IPS-20b (cell line): ENCODE data around the gene AMER3.

Experiments used
- H3K27ac ChIP-seq: one replicate; pipeline ENCODE4 v1.5.1; 2013; ENCODE audit warnings: low read length
- H3K27me3 ChIP-seq: 2 replicates; pipeline ENCODE4 v1.6.1; 2013; ENCODE audit warnings: mild to moderate bottlenecking, low read length, inconsistent platforms; ENCODE audit not compliant: insufficient read depth
- H3K36me3 ChIP-seq: 2 replicates; pipeline ENCODE4 v1.6.1; 2013; ENCODE audit warnings: low read depth, mild to moderate bottlenecking, inconsistent platforms, low read length, moderate library complexity; ENCODE audit not compliant: insufficient read depth
- H3K4me1 ChIP-seq: 2 replicates; pipeline ENCODE4 v1.6.1; 2013; ENCODE audit warnings: mild to moderate bottlenecking, control low read depth, inconsistent platforms, low read length, moderate library complexity; ENCODE audit not compliant: insufficient read depth
- H3K4me3 ChIP-seq: 2 replicates; pipeline ENCODE4 v1.5.1; 2013; ENCODE audit warnings: mild to moderate bottlenecking, low read length, inconsistent platforms
- H3K9ac ChIP-seq: 2 replicates; pipeline ENCODE4 v1.6.1; 2013; ENCODE audit warnings: low read depth, mild to moderate bottlenecking, inconsistent platforms, low read length, moderate library complexity
- H3K9me3 ChIP-seq: 2 replicates; pipeline ENCODE4 v1.6.1; 2013; ENCODE audit warnings: mild to moderate bottlenecking, low read depth, low read length, inconsistent platforms; ENCODE audit not compliant: insufficient read depth

The AMER3 gene

DNA sequence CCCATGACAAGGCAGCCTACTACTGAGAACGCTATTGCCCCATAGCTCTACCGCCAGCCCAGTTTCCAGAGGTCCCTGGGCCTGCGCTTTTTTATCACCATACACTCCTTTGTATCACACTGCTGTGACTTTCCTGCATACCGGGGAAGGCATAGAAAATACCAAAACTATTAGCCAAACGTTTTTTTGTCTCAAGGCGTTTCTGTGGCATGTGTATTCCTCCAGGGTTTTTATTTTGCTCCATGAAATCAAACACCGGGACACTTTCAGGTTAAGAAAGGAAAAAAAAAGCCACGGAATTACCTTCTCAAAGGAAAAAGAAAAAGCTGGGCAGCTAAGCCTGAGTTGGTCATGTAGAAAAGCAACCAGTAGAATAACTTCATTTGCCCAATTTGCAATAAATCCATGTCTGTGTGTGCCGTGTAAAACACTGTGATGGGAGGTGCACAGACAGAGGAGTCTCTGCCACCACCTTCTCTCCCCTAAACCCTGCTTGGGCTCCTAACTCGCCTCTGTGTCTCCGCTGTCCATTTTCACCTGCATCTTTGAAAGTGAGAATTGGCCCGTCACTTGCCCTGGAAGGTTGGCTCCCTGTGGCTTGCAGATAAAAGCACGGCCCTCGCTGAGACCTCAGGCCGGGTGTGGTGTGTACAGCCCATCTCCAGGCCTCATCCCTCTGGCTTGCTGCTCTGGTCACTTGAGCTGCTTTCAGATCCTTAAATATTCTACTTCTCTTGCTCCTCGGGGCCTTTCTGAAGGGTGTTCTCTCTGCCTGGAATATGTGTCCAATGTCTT is 1.7 kb downstream of the AMER3 start:
- Histone ChIP-seq H3K27ac (no peak overlapping the region), H3K4me1 (no peaks in the 10 kb centered on the region), H3K36me3 (no peaks in the 10 kb centered on the region), H3K27me3 (peaks cover 59% of the 10 kb centered on the region), H3K9ac (no peak overlapping the region), H3K4me3 (peak overlapping the region; percentile 73), H3K9me3 (no peaks in the 10 kb centered on the region)

DNA sequence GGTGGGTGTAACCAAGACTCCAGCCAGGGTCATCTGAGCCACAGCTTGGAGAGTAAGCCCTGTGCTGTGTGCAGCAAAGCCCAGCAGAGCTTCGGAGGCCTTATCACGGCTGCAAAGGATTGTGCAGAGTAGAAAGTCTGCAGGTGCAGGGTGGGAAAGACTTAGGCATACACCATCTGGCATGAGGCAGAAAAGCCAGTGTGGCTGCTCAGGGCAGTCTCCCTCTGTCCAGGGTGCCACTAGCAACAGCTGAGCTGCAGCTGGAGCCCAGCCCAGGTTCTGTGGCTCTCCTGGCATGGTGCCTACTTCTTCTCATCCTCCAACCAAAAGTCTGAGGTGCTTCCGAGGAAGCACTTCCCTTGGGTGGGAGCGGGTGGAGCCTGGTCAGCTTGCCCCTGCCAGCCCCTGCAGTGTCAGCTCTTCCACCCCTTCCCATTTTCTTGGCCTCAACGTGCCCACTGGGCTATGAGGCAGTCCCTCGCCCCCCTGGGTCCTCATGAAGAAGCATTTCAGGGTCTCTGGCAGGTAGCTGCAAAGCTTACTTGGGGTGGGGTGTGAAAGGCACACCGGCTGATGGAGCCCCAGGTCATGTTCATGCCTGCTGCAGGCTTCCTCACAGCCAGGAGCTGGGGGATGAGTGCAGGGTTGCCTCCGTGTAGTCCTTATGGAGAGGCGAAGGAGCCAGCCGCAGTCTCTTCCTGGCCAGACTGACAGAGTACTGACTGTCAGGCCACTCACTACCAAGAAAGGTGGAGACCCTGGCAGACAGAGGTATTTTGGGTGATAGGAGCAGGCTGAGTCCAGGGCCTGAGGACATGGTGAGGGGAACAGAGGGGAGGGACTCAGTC is 4.8 kb downstream of the AMER3 start:
- Histone ChIP-seq H3K27ac (no peak overlapping the region), H3K4me1 (no peaks in the 10 kb centered on the region), H3K9me3 (no peaks in the 10 kb centered on the region), H3K36me3 (no peaks in the 10 kb centered on the region), H3K27me3 (peaks cover 36% of the 10 kb centered on the region), H3K9ac (no peak overlapping the region), H3K4me3 (no peak overlapping the region)

DNA sequence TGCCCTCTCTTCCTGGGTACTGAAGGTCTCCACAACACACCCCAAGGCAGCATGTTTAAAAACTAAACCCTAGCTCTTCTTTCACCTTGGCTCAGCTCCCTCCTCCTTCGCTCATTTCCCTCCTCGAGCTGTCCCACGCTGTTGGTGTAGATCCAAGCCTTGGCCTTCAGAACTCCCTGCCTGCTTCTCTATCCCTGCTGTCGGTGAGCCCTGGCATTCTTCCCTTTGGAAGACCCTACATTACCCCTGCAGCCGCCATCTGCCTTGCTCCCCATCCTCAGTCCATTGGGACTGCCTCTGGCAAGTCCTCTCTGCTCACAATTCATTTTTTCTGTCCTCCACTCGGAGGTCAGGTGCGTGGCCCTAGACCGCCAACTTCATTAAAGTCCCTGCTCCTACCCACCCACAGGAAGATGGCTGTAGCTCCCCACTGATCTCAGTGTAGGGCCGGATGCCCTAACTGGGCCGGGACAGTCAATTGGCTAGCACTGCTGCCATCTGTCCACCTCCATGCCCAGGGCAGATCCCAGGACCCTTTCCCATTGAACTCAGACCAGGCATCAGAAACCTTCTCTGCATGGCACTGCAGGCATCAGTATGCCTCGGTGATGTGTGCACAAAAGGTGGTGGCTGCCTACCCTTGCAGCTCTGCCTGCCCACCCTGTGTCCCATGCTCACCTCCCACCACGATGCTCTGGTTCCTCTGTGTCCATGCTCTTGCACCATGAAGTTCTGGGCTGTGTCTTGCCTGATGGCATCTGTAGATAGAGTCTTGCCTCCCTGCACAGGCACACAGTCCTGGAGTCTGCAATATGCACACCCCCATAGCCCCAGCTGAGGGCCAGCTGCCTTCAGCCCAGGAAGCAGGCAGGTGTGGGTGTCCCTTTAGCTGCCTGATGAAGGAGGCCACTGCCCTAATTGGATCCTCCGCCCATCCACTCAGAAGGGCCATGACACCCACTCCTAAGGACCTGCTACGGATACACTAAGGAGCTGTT is 5.7 kb downstream of the AMER3 start:
- H3K27ac ChIP-seq: no peak overlapping the region
- no peak overlapping the region for H3K9ac ChIP-seq
- no peaks in the 10 kb centered on the region for H3K36me3 ChIP-seq
- no peaks in the 10 kb centered on the region for H3K4me1 ChIP-seq
- H3K27me3 ChIP-seq: peaks cover 29% of the 10 kb centered on the region
- H3K9me3 ChIP-seq: no peaks in the 10 kb centered on the region
- no peak overlapping the region for H3K4me3 ChIP-seq

DNA sequence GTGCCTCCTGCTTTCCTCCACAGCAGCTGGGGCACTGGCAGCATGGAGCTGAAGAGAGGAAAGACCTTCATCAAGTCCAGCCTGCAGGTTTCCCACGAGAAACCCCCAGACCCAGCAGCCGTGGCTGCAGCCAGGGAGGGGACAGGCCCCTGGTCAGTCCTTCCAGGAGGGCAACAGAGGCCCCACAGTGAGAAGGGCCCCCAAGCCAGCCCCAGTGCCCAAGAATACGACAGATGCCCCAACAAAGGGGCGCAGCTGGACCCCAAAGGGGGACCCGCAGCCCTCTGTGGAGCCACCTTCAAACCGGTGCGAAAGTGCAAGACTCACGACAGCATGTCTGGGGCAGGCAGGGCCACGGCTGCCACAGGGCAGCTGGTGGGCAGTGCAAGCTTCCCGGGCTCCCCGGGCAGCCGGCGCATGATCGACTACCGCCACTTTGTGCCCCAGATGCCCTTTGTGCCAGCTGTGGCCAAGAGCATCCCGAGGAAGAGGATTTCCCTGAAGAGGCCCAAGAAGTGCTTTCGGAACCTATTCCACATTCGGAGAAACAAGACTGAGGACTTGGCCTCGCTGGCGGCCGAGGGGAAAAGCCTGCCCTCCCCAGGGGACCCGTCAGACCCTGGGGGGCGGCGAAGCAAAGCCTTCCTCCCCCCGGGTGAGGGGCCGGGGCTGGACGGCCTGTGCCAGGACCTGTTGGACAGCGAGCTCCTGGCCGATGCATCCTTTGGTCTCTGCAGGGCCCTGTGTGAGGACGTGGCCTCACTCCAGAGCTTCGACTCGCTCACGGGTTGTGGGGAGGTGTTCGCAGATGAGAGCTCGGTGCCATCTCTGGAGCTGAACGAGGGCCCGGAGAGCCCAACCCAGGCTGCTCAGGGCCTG is 6.9 kb downstream of the AMER3 start:
- Histone ChIP-seq H3K27ac (no peak overlapping the region), H3K4me1 (no peaks in the 10 kb centered on the region), H3K4me3 (no peak overlapping the region), H3K36me3 (no peaks in the 10 kb centered on the region), H3K27me3 (peaks cover 18% of the 10 kb centered on the region), H3K9me3 (no peaks in the 10 kb centered on the region), H3K9ac (no peak overlapping the region)

DNA sequence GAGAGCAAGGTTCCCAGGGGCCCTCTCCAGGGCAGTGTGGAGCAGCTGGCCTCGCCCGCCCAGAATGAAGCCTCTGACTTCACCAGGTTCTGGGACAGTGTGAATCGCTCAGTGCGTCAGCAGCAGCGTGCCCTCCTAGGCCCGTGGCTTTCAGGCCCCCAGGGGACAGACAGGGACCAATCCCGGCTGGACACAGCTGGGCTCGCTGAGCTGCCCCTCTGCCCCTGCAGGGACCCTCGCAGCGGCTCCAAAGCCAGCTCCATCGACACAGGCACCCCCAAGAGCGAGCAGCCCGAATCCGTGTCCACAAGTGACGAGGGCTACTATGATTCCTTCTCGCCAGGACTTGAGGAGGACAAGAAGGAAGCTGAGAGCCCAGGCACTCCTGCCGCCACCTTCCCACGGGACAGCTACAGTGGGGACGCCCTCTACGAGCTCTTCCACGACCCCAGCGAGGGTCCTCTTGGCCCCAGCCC is 7.6 kb downstream of the AMER3 start:
- Histone ChIP-seq H3K27me3 (peaks cover 12% of the 10 kb centered on the region), H3K27ac (no peak overlapping the region), H3K4me3 (no peak overlapping the region), H3K9me3 (no peaks in the 10 kb centered on the region), H3K36me3 (no peaks in the 10 kb centered on the region), H3K4me1 (no peaks in the 10 kb centered on the region), H3K9ac (no peak overlapping the region)

DNA sequence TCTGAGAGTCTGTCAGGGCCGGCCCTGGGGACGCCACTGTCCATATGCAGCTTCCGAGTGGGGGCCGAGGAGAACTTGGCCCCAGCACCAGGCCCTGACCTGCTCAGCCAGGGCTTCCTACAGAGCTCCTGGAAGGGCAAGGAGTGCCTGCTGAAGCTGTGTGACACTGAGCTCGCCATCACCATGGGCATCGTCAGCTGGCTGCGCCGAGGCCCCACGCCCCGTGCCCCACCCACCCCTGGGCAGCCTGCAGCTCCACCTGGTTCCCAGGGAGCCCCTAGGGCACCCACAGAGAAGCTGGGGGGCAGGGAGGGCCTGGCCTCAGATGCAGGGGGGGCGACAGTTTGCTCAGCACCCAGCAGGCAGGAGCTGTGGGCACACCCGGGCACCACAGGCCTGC is 8.1 kb downstream of the AMER3 start:
- Histone ChIP-seq H3K36me3 (no peaks in the 10 kb centered on the region), H3K9ac (no peak overlapping the region), H3K27ac (no peak overlapping the region), H3K4me3 (no peak overlapping the region), H3K9me3 (no peaks in the 10 kb centered on the region), H3K4me1 (no peaks in the 10 kb centered on the region), H3K27me3 (peaks cover 7% of the 10 kb centered on the region)

DNA sequence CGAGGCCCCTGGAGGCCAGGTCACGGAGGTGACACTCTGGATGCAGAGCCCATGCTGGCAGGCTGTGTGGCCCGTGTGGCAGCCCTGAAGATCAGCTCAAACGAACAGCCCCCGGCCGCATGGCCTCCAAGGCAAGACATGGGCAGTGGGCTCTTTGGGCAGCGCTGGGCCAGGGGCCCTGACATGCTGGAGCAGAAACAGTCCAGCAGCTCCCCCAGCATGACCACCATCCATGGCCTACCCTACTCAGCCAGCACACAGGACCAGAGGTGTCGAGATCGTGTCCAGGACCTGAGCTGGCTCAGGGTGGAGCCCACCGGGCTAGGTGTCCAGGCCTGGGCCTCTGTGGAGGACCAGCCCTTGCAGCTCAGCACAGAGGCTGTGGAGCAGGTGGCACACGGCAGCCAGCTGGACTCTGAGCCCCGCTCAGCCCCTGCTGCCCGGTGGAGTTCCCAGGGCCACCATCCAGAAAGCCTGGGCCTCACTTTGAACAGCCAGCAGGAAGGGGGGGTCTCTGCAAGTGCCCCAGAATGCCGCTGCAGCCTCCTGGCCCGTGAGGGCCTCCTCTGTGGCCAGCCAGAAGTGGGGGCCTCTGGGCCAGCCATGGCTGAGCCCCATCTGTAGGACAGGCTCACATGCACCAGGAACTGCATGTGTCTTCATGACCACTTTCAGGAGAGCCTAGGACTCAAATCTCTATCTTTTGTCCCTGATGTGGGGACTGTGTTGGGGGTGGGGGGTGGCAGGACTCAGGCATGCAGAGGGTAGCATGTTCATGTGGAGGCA is 8.9 kb downstream of the AMER3 start:
- no peak overlapping the region for H3K9ac ChIP-seq
- H3K9me3 ChIP-seq: no peaks in the 10 kb centered on the region
- H3K27ac ChIP-seq: no peak overlapping the region
- H3K4me3 ChIP-seq: no peak overlapping the region
- no peaks in the 10 kb centered on the region; the same call in 1 of the 2 replicates for H3K27me3 ChIP-seq
- H3K36me3 ChIP-seq: no peaks in the 10 kb centered on the region
- H3K4me1 ChIP-seq: no peaks in the 10 kb centered on the region

DNA sequence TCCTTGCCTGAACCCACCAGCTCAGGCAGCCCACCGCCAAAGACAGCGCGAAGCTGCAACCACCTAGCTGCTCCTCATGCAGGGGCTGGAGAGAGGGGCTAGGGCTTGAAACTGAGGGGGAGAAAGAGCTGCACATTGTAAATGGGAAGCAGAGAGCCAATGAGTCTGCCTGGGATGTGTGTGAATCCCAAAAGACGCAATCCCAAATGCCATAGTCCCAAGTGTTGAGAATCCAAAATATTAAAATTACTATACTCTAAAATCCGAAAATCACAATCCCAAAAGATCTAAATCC is 9.4 kb downstream of the AMER3 start:
- H3K27me3 ChIP-seq: no peaks in the 10 kb centered on the region; the same call in 1 of the 2 replicates
- H3K27ac ChIP-seq: no peak overlapping the region
- no peaks in the 10 kb centered on the region for H3K36me3 ChIP-seq
- no peaks in the 10 kb centered on the region for H3K4me1 ChIP-seq
- no peaks in the 10 kb centered on the region for H3K9me3 ChIP-seq
- H3K9ac ChIP-seq: no peak overlapping the region
- no peak overlapping the region for H3K4me3 ChIP-seq

DNA sequence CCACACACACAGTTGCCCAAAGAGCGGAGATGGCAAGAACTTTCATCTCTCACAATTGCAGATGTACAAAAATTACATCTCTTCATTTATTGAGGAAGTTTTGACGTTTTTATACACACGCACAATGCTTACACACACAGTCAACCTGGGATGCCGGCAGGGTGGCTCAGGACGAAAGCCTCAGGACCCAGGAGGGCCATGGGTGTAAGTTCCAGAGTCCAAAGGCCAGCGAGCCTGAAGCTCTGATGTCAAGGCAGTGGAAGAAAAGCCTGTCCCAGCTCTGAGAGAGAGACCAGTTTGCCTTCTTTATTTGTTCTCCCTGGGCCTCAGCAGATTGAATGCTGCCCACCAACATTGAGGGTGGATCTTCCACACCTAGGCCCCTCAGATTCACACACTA is 10.1 kb downstream of the AMER3 start:
- H3K9me3 ChIP-seq: no peaks in the 10 kb centered on the region
- H3K27me3 ChIP-seq: no peaks in the 10 kb centered on the region; the same call in 1 of the 2 replicates
- H3K27ac ChIP-seq: no peak overlapping the region
- H3K4me3 ChIP-seq: no peak overlapping the region
- no peak overlapping the region for H3K9ac ChIP-seq
- H3K36me3 ChIP-seq: no peaks in the 10 kb centered on the region
- H3K4me1 ChIP-seq: no peaks in the 10 kb centered on the region

DNA sequence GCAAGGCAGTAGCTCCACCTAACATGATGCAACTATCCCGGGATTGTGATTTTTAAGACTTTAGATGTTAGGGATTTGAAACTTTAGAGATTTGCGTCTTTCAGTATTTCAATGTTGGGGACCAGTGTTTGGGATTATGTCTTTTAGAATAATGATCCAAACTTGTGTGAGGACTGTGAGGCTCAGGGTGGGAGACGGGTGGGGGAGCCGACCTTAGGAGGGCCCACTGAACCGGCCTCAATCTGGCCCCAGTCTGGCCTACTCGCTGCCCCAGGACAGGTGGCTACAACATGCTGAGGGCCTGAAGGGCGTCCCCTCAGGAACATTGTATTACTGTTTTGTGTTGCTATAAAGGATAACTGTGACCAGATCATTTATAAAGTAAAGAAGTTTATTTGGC is 10.7 kb downstream of the AMER3 start:
- no peak overlapping the region for H3K9ac ChIP-seq

More for the DNA sequence above, 10.7 kb downstream of the AMER3 start:
- Histone ChIP-seq H3K27ac (no peak overlapping the region), H3K4me1 (no peaks in the 10 kb centered on the region; the same call in 1 of the 2 replicates), H3K27me3 (no peaks in the 10 kb centered on the region), H3K36me3 (no peaks in the 10 kb centered on the region), H3K4me3 (no peak overlapping the region), H3K9me3 (no peaks in the 10 kb centered on the region)
